HCT116 (cell line): ENCODE data around the gene GADD45A.

Experiments
- CBX3 ChIP-seq: IDR thresholded peaks from 2 replicates; pipeline ENCODE4 v1.6.1; 2012; ENCODE audit warnings: low read depth
- CTCF ChIP-seq, 3 experiments: fragments of 200-600 bp in 1 of 3; sonication (generic) in 1 of 3; IDR thresholded peaks in 2 of 3; conservative IDR thresholded peaks in 1 of 3; 2 replicates each; pipeline ENCODE4 v1.5.1; 2012 to 2017; ENCODE audit warnings: low read depth in 2 of 3, low read length in 2 of 3, antibody characterized with exemption in 1 of 3, borderline replicate concordance in 1 of 3, control low read depth in 1 of 3, mild to moderate bottlenecking in 1 of 3, mixed read lengths in 1 of 3, mixed run types in 1 of 3, moderate library complexity in 1 of 3; ENCODE audit not compliant: insufficient read depth in 1 of 3
- POLR2A ChIP-seq: IDR thresholded peaks from 2 replicates; pipeline ENCODE4 v1.7.0; 2011; ENCODE audit warnings: borderline replicate concordance; ENCODE audit not compliant: insufficient read depth, insufficient read length; ENCODE audit errors: extremely low read depth
- POLR2AphosphoS5 ChIP-seq: IDR thresholded peaks from 2 replicates; pipeline ENCODE4 v1.6.1; 2011; ENCODE audit warnings: mild to moderate bottlenecking, low read depth, low read length, moderate library complexity
- RAD21 ChIP-seq: IDR thresholded peaks from 2 replicates; pipeline ENCODE4 v1.6.1; 2012; ENCODE audit warnings: low read depth, mild to moderate bottlenecking

GRCh38 chr1:67723620-67724019 lies 38.6 kb downstream of the GADD45A start:
- TF ChIP-seq POLR2AphosphoS5: peak; percentile 46; the same call in 1 of the 2 replicates
- no peak for TF ChIP-seq CTCF (IDR thresholded peaks at IDR 0.05 in 2 of 3, conservative IDR thresholded peaks at IDR 0.05 in 1 of 3; ENCODE audit: borderline replicate concordance in 1 of 3, insufficient read depth in 1 of 3, low read depth in 2 of 3, low read length in 2 of 3)
- no peak for TF ChIP-seq CBX3
- TF ChIP-seq POLR2A: no peak
- no peak for TF ChIP-seq RAD21
